ENCODE results near the gene CYBB.

DNA sequence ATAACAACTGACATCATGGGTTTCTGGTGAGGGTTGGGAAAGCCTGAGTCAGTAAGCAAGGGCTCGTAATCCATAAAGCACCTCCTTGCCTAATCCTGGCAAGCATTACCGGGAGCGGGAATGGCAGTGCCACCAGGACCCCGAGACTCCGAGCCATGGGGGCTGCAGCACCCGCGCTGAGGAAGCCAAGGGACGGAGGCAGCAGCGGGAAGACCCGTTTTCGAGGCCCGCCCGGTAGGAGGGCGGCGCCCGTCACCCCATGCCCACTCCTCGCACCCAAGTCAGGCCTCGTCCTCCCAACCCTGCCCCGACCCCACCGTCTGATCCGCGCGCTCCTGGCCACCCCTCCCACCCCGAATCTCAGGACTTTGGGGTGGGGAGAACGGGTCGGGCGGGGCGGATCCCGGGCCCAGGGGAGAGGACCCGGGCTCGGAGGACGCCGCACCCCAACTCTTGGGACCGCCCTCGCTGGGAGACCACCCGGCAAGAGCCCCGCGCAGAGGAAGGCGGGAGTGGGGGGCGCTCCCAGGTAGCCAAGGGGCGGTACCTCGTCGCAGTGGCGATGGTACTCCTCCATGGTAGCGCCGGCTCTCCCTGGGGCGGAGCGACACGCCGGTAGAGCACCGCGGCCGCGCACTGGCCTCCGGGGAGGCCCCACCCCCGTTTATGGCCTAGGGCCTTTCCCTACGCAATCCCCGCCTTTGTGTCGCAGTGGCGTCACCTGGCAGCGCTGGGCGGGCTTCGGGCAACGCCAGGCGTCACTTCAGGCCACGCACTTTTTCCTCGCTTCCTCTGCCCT is 67.3 kb downstream of the CYBB start, which contains the start of gene DYNLT3:
- TF ChIP-seq, protein P1, sequence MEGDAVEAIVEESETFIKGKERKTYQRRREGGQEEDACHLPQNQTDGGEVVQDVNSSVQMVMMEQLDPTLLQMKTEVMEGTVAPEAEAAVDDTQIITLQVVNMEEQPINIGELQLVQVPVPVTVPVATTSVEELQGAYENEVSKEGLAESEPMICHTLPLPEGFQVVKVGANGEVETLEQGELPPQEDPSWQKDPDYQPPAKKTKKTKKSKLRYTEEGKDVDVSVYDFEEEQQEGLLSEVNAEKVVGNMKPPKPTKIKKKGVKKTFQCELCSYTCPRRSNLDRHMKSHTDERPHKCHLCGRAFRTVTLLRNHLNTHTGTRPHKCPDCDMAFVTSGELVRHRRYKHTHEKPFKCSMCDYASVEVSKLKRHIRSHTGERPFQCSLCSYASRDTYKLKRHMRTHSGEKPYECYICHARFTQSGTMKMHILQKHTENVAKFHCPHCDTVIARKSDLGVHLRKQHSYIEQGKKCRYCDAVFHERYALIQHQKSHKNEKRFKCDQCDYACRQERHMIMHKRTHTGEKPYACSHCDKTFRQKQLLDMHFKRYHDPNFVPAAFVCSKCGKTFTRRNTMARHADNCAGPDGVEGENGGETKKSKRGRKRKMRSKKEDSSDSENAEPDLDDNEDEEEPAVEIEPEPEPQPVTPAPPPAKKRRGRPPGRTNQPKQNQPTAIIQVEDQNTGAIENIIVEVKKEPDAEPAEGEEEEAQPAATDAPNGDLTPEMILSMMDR (conservative IDR thresholded peaks at IDR 0.05; ENCODE audit: low read depth, low read length), result no peak
- no peak for TF ChIP-seq EZH2phosphoT487 (IDR thresholded peaks at IDR 0.05; ENCODE audit: borderline replicate concordance, low read length)
- TF ChIP-seq EZH2 (IDR thresholded peaks at IDR 0.05; ENCODE audit: low read length, unreplicated experiment), result no peak

All from PC-3 (cell line).